ENCODE results near the gene STK10.

STK10 gene

GRCh38 chr5:172058088-172058487 is 129.9 kb downstream of the STK10 start:
- CTCF ChIA-PET, result interaction anchor here (2.1 to 2.3 kb wide), 2 partner anchors 49 to 146 kb away, joined by 7 read pairs; no protein-coding TSS in a partner anchor
- DNase-seq (ENCODE audit: extremely low spot score), result no peak
- no peak for TF ChIP-seq SP1 (IDR thresholded peaks at IDR 0.05)
- no peak for TF ChIP-seq FOXK2 (IDR thresholded peaks at IDR 0.05)
- no peak for TF ChIP-seq FOXM1 (IDR thresholded peaks at IDR 0.05; ENCODE audit: borderline replicate concordance)
- no peak for TF ChIP-seq SUZ12 (IDR thresholded peaks at IDR 0.05)
- TF ChIP-seq PKNOX1 (IDR thresholded peaks at IDR 0.05), result no peak
- no peak for TF ChIP-seq L3MBTL2 (conservative IDR thresholded peaks at IDR 0.05)
- TF ChIP-seq ELF4 (IDR thresholded peaks at IDR 0.05), result no peak
- TF ChIP-seq NFRKB (IDR thresholded peaks at IDR 0.05), result no peak
- TF ChIP-seq ZNF384 (IDR thresholded peaks at IDR 0.05), result no peak
- no peak for TF ChIP-seq CTBP1 (IDR thresholded peaks at IDR 0.05; ENCODE audit: borderline replicate concordance)
- TF ChIP-seq HDGF (IDR thresholded peaks at IDR 0.05; ENCODE audit: borderline replicate concordance), result no peak
- TF ChIP-seq ARNT (IDR thresholded peaks at IDR 0.05), result no peak
- TF ChIP-seq FOXA1 (IDR thresholded peaks at IDR 0.05), result no peak
- TF ChIP-seq LEF1 (IDR thresholded peaks at IDR 0.05; ENCODE audit: borderline replicate concordance), result no peak
- TF ChIP-seq BHLHE40 (IDR thresholded peaks at IDR 0.05; ENCODE audit: borderline replicate concordance), result no peak
- POLR2A ChIA-PET, result no interaction called here

GRCh38 chr5:172055996-172056395 is 132.0 kb downstream of the STK10 start:
- CTCF ChIA-PET, result interaction anchor here (0.6 to 2.1 kb wide), 2 partner anchors 13 to 143 kb away, joined by 3 to 7 read pairs; no protein-coding TSS in a partner anchor
- POLR2A ChIA-PET, result no interaction called here
- no peak for DNase-seq (ENCODE audit: extremely low spot score)
- TF ChIP-seq SUZ12 (IDR thresholded peaks at IDR 0.05), result no peak
- no peak for TF ChIP-seq ARNT (IDR thresholded peaks at IDR 0.05)
- no peak for TF ChIP-seq FOXK2 (IDR thresholded peaks at IDR 0.05)
- TF ChIP-seq HDGF (IDR thresholded peaks at IDR 0.05; ENCODE audit: borderline replicate concordance), result no peak
- TF ChIP-seq L3MBTL2 (conservative IDR thresholded peaks at IDR 0.05), result no peak
- no peak for TF ChIP-seq PKNOX1 (IDR thresholded peaks at IDR 0.05)
- no peak for TF ChIP-seq SP1 (IDR thresholded peaks at IDR 0.05)

GRCh38 chr5:172055421-172055820 is 132.6 kb downstream of the STK10 start:
- ChIA-PET POLR2A (no interaction called here), CTCF (no interaction called here)
- no peak for DNase-seq (ENCODE audit: extremely low spot score)
- TF ChIP-seq ARNT (IDR thresholded peaks at IDR 0.05), result no peak
- TF ChIP-seq NFRKB (IDR thresholded peaks at IDR 0.05), result no peak
- no peak for TF ChIP-seq SUZ12 (IDR thresholded peaks at IDR 0.05)
- no peak for TF ChIP-seq TARDBP (IDR thresholded peaks at IDR 0.05)

- ChIA-PET POLR2A (no interaction called here), CTCF (no interaction called here)
- no peak for DNase-seq (ENCODE audit: extremely low spot score)
Measured at GRCh38 chr5:172054611-172055153, 133.3 kb downstream of the STK10 start.

GRCh38 chr5:172052450-172053236 is 135.4 kb downstream of the STK10 start:
- POLR2A ChIA-PET, result no interaction called here
- DNase-seq (ENCODE audit: extremely low spot score), result no peak
- TF ChIP-seq ZNF384 (IDR thresholded peaks at IDR 0.05) (no peak), CTBP1 (IDR thresholded peaks at IDR 0.05; ENCODE audit: borderline replicate concordance) (no peak), LEF1 (IDR thresholded peaks at IDR 0.05; ENCODE audit: borderline replicate concordance) (no peak), SUZ12 (IDR thresholded peaks at IDR 0.05) (no peak), PKNOX1 (IDR thresholded peaks at IDR 0.05) (no peak), FOXK2 (IDR thresholded peaks at IDR 0.05) (no peak), SP1 (IDR thresholded peaks at IDR 0.05) (no peak), ARNT (IDR thresholded peaks at IDR 0.05) (no peak), TARDBP (IDR thresholded peaks at IDR 0.05) (no peak), FOXM1 (IDR thresholded peaks at IDR 0.05; ENCODE audit: borderline replicate concordance) (no peak), NFRKB (IDR thresholded peaks at IDR 0.05) (no peak), BHLHE40 (IDR thresholded peaks at IDR 0.05; ENCODE audit: borderline replicate concordance) (no peak), FOXA1 (IDR thresholded peaks at IDR 0.05) (no peak), ELF4 (IDR thresholded peaks at IDR 0.05) (no peak), L3MBTL2 (conservative IDR thresholded peaks at IDR 0.05) (no peak), HDGF (IDR thresholded peaks at IDR 0.05; ENCODE audit: borderline replicate concordance) (no peak)
- CTCF ChIA-PET, result interaction anchor here (0.8 to 1.7 kb wide), 2 partner anchors 12 to 136 kb away, joined by 3 to 4 read pairs; partner anchors contain the start of gene STK10

More at GRCh38 chr5:172054611-172055153, 133.3 kb downstream of the STK10 start:
- TF ChIP-seq ELF4 (IDR thresholded peaks at IDR 0.05) (no peak), NFRKB (IDR thresholded peaks at IDR 0.05) (no peak), BHLHE40 (IDR thresholded peaks at IDR 0.05; ENCODE audit: borderline replicate concordance) (no peak), FOXK2 (IDR thresholded peaks at IDR 0.05) (no peak), SUZ12 (IDR thresholded peaks at IDR 0.05) (no peak), CTBP1 (IDR thresholded peaks at IDR 0.05; ENCODE audit: borderline replicate concordance) (no peak), TARDBP (IDR thresholded peaks at IDR 0.05) (no peak), L3MBTL2 (conservative IDR thresholded peaks at IDR 0.05) (no peak)

GRCh38 chr5:172051643-172052339 is 136.2 kb downstream of the STK10 start:
- no peak for TF ChIP-seq LEF1 (IDR thresholded peaks at IDR 0.05; ENCODE audit: borderline replicate concordance)
- no peak for DNase-seq (ENCODE audit: extremely low spot score)
- POLR2A ChIA-PET, result no interaction called here
- CTCF ChIA-PET, result no interaction called here
